Measurements from ENCODE around the gene STRADB.
"Not testable (repeated sequence)": the region's sequence is repeated elsewhere in the genome, so short reads cannot be mapped to it uniquely, and the experiment has no call there.

The STRADB gene, protein sequence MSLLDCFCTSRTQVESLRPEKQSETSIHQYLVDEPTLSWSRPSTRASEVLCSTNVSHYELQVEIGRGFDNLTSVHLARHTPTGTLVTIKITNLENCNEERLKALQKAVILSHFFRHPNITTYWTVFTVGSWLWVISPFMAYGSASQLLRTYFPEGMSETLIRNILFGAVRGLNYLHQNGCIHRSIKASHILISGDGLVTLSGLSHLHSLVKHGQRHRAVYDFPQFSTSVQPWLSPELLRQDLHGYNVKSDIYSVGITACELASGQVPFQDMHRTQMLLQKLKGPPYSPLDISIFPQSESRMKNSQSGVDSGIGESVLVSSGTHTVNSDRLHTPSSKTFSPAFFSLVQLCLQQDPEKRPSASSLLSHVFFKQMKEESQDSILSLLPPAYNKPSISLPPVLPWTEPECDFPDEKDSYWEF

GRCh38 chr2:201451292-201452057 lies at the start of gene STRADB, which contains the start of gene TRAK2:
Gene STRADB (plus strand): TSS chr2:201451740. CDS start chr2:201454841, 3,101 bp downstream.
Gene TRAK2 (minus strand): TSS chr2:201451458. CDS start chr2:201420507, 30,951 bp downstream.
- DNase-seq (ENCODE audit: low read depth, low spot score): peak; percentile 85

DNA sequence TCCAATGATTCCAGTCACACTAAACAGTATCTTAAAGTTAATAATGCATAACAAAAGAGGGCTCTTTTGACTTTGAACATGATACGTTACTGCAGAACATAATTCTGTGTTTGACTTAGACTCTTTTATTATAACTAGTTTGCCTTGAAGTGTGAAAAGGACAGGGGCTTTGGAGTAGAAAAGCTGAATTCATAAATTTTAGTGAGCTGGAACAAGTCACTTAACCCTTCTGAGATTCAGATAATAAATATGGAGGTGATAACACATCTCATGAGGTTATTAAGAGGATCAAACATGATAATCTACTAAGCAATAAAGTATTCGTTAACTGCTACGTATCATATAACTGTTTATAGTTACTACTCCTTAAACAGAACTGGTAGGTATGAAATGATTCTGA lies 49.7 kb upstream of the STRADB start:
- DNase-seq (ENCODE audit: low read depth, low spot score): no peak

DNA sequence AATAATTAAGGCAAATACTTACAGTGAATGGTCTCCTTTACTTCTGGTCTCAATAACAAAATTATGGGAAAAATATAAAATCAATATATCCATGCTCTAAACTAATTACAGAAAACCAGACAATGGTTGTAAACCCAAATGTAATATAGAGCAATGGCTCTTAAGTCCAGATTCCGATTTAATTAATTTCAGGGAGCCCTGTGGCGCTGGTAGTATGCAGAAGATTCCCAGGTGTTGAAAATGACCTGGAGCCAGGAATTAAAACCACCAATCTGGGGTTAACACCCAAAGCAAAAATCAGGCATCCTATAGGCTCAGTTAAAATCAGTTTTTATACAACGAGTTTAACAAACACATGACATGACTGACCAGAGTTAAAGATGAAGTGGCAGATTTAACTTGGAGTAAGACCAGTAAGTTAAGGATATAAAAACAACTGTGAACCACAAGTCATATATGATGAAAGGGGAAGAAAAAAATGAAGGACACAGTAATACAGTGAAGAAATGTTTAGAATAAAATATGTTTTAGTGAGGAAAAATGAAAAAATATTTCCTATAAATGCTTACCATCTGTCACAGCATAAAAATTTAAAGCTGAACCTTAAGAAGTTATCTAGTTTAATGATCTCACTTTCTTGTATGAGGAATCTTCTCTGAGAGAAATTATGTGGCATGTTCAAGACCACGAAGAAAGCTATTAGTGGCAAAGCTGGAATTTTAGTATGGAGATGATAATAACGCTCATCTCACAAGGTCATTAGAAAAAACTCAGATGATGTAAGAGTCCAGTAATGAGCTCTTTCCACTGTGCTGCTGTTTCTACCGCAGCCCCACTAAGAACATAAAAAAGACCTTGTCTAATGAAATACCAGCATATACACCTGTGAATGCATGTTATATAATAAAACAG lies 48.6 kb upstream of the STRADB start:
- no peak for DNase-seq (ENCODE audit: low read depth, low spot score)

DNA sequence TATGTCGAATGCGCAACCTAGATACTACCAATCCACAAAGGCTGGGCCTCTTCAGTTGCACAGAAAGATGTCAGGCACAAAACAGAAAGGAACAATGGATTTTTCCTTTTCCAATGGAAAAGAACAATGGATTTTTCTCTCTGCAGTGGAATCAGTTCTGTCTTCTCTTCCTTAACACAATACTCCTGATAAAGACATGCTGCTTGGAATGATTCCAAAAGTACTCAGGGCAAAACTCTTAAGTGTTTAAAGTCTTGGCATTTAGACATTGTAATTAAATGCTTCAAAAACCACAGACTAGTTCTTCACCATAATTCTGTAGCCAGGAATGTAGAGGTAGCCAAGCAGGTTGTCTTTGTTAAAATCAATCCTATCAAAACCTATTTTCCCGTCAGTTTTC lies 47.7 kb upstream of the STRADB start:
- DNase-seq (ENCODE audit: low read depth, low spot score): no peak

- DNase-seq (ENCODE audit: low read depth, low spot score): no peak
These were observed 46.8 kb upstream of the STRADB start for GRCh38 chr2:201404699-201405280.

DNA sequence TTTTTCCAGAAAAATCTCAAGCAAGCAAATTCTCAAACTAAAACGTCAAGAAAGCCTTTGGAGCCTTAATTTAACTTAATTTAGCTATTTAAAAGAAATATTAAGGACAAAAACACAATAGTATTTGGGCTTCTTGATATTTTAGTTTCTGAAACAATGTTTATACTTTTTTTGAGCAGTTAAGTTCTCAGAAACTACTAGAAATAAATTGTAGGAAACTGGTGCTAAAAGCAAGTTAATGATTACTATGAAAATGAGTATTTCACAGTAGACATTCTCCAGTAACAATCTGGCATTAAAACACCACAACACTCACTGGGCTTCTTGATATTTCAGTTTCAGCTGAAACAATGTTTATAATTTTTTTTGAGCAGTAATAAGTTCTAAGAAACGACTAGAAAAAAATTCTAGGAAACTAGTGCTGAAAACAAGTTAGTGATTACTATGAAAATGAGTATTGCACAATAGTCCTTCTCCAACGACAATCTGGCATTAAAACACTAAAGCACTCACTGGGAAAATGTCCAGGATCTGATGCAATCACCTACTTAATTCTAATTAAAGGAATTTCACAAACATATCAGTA lies 45.4 kb upstream of the STRADB start:
- DNase-seq (ENCODE audit: low read depth, low spot score): no peak

DNA sequence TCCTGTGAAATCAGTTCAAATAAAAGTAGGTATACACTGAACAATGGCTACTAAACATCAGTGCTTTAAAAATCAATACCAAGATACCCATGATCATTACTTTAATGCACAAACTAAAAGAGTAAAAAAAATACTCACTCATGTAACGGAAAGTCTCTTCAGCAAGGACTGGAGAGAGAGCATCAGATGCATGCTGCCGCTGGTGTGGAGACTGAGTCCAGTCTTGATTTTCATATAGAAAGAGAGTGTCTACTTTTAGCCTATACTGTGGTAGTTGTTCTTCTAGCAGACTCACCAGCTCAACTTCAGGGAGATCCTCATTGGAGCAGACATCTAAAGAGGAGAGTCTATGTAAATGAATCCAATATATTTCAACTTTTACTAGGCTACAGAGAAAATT lies 44.3 kb upstream of the STRADB start:
- no peak for DNase-seq (ENCODE audit: low read depth, low spot score)

DNA sequence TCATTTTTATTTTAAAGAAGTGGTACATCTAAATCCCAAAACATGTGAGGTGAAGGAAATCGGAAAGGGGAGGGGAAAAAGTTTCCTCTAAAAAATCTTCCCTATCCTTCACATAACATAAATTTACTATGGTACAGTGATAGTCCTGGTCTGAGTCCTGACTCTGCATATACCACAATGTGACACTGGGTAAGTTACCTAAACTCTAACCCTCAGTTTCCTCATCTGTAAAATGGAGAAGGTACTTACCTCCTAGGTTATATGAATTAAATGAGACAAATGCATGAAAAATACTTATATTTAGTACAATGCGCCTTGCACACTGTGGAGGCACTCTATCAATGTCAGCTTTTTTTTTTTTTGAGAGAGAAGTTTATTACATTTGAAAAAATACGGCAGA lies 42.6 kb upstream of the STRADB start:
- DNase-seq (ENCODE audit: low read depth, low spot score): no peak

DNA sequence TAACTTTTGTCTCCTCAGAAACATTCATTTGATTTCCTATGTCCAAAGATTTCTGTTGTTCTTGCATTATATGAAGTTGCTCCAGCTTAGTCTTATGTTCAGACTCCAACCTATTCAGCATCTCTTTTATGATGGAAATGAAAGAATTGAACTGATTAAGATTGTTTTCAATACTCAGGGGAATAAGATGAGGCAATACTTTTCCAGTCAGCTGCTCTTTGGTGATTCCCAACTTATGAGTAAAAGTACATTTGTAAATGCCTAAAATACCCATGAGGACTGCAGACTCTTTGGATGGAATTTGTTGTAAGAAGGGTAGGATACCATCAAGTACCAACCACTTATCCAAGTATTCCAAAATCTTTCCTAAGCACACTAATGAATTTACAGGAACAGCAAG lies 40.1 kb upstream of the STRADB start:
- DNase-seq (ENCODE audit: low read depth, low spot score): no peak

DNA sequence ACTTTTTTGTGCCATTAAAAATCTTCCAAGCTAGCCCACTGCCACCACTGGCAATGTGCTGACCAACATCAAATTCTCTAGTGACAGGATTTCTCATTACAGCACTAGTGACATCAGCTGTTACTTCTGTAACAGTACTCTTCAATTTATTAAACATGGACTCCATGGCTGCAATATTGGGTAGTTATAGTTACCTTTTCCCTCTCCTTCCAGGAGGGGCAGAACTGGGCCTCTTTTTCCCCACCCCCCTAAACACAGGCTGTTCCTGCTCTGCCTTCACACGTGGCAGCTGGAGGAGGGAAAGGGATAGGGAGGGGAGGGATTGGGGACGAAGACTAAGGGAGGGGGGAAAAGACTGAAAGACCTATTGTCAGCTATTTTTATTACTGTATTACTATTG lies 38.4 kb upstream of the STRADB start:
- no peak for DNase-seq (ENCODE audit: low read depth, low spot score)

GRCh38 chr2:201413552-201413951 lies 38.0 kb upstream of the STRADB start:
- no peak for DNase-seq (ENCODE audit: low read depth, low spot score)

GRCh38 chr2:201414099-201415023 lies 37.2 kb upstream of the STRADB start:
- DNase-seq (ENCODE audit: low read depth, low spot score): no peak

DNA sequence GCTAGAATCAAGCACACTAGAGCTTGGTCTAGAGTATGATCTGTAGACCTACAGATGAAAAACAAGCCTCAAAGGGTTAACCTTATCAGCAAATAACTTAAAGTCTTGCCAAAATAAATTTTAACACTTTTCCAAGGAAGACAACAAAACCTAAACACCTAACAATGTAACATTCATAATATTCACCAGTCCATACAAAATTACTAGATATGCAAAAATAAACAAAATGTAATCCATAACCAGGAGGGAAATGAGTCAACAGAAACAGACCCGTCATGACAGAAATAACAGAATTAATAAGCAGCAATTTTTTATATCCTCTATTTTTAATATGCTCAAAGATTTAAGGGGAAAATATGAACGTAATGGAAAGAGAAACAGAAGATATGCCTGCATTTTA lies 36.4 kb upstream of the STRADB start:
- DNase-seq (ENCODE audit: low read depth, low spot score): no peak

GRCh38 chr2:201419057-201419635 lies 32.4 kb upstream of the STRADB start:
- no peak for DNase-seq (ENCODE audit: low read depth, low spot score)

- no peak for DNase-seq (ENCODE audit: low read depth, low spot score)
These were observed 31.6 kb upstream of the STRADB start for GRCh38 chr2:201419986-201420385.

GRCh38 chr2:201420442-201421113 lies 31.0 kb upstream of the STRADB start:
- no peak for DNase-seq (ENCODE audit: low read depth, low spot score)

DNA sequence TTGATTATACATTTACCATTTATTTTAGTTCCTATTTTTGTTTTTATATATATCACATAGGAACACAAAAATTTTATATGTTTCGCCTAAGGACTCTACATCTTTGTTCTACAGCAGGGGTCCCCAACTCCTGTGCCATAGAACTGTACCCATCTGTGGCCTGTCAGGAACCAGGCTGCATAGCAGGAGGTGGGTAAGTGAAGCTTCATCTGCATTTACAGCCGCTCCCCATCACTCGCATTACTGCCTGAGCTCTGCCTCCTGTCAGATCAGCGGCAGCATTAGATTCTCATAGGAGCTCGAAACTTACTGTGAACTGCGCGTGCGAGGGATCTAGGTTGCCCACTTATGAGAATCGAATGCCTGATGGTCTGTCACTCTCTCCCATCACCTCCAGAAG lies 25.6 kb upstream of the STRADB start:
- no peak for DNase-seq (ENCODE audit: low read depth, low spot score)

GRCh38 chr2:201428366-201428765 lies 23.2 kb upstream of the STRADB start:
- DNase-seq (ENCODE audit: low read depth, low spot score): not testable (repeated sequence)

DNA sequence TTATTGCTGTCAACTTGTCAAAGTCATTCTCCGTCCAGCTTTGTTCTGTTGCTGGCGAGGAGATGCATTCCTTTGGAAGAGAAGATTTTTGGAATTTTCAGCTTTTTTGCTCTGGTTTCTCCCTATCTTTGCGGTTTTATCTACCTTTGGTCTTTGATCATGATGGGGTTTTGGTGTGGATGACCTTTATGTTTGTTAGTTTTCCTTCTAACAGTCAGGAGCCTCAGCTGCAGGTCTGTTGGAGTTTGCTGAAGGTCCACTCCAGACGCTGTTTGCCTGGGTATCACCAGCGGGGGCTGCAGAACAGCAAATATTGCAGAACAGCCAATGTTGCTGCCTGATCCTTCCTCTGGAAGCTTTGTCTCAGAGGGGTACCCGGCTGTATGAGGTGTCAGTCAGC lies 21.7 kb upstream of the STRADB start:
- not testable (repeated sequence) for DNase-seq (ENCODE audit: low read depth, low spot score)

All from iPS DF 19.7 (cell line).